ENCODE results near the gene SURF1. TPM values are rescaled to one million over a fixed set of nuclear protein-coding genes. Genes with fewer than 3 reads are reported as not detected.
"Not testable (repeated sequence)": the region's sequence is repeated elsewhere in the genome, so short reads cannot be mapped to it uniquely, and the experiment has no call there.

The SURF1 gene
- total RNA-seq, 1 donor from 2014 or later, result 56.1 TPM

- Mint-ChIP-seq H3K27me3 (ENCODE audit: unreplicated experiment) (peaks cover 6% of the 10 kb centered on the region), H3K4me3 (ENCODE audit: unreplicated experiment) (no peak overlapping the region)
Measured at GRCh38 chr9:133332381-133332730, 23.9 kb downstream of the SURF1 start.

DNA sequence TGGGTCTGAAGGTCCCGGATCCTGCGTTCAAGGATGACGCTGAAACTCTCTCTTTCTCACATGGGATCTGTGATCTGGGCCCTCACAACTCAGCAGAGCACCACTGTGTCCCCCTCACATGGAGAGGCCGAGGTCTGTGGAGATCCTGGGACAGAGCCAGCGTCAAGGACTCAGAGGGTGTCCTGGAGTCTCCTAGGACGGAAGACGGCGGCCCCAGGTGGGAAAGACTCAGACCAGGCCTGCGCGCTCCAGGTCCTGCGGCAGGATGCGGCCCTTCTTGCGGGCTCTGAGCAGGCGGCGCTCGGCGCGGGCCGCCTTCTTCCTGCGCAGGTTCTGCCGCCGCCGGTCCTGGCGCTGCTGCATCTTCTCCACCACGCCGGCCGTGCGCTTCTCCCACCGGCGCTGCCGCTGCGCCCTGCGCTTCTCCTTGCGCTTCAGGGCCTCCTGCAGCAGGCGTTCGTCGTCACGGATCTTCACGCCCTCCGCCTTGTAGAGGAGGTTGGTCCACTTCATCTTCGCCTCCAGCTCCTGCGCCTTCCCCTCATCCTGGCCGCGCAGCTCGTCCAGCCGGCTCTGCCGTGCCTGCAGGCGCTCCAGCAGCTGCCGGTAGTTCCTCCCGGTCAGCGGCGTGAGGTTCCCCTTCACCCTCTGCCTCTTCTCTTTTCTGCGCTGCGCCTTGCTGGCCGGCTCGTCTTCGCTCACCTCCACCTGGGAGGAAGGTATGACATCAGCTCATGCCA lies 24.5 kb downstream of the SURF1 start:
- H3K27ac Mint-ChIP-seq (ENCODE audit: unreplicated experiment), result no peak overlapping the region
- H3K9me3 Mint-ChIP-seq (ENCODE audit: unreplicated experiment), result peaks cover 4% of the 10 kb centered on the region
- peaks cover 4% of the 10 kb centered on the region for H3K36me3 Mint-ChIP-seq (ENCODE audit: unreplicated experiment)
- DNase-seq, result no peak
- peaks cover 6% of the 10 kb centered on the region for H3K27me3 Mint-ChIP-seq (ENCODE audit: unreplicated experiment)
- H3K4me1 Mint-ChIP-seq (ENCODE audit: low read depth, unreplicated experiment), result peaks cover 2% of the 10 kb centered on the region
- TF ChIP-seq CTCF (IDR thresholded peaks at IDR 0.05; ENCODE audit: partially characterized antibody, unreplicated experiment), result no peak
- no peak overlapping the region for H3K4me3 Mint-ChIP-seq (ENCODE audit: unreplicated experiment)

More at GRCh38 chr9:133332381-133332730, 23.9 kb downstream of the SURF1 start:
- H3K36me3 Mint-ChIP-seq (ENCODE audit: unreplicated experiment), result peaks cover 4% of the 10 kb centered on the region
- TF ChIP-seq CTCF (IDR thresholded peaks at IDR 0.05; ENCODE audit: partially characterized antibody, unreplicated experiment), result no peak
- DNase-seq, result no peak
- no peak overlapping the region for H3K27ac Mint-ChIP-seq (ENCODE audit: unreplicated experiment)
- peaks cover 4% of the 10 kb centered on the region for H3K9me3 Mint-ChIP-seq (ENCODE audit: unreplicated experiment)
- peaks cover 2% of the 10 kb centered on the region for H3K4me1 Mint-ChIP-seq (ENCODE audit: low read depth, unreplicated experiment)

DNA sequence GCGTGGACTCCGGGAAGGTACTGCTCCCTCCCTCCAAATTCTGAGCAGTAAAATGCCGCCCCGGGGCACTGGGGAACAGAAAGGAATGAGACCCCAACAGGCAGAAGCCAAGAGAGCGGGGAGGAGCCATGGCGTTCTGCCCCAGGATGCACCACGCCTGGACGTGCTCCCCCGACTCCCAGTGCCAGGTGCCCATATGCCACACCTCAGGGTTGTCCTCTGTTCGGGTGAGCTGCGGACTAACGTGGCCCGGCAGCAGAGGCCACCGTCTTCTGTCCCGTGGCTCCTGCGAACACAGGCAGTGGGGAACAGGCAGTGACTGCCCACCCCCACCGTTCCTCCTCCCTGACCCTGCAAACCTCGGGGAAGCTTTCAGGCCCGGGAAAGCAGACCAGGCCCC lies 25.1 kb downstream of the SURF1 start:
- H3K9me3 Mint-ChIP-seq (ENCODE audit: unreplicated experiment), result peaks cover 4% of the 10 kb centered on the region
- no peak for DNase-seq
- peaks cover 2% of the 10 kb centered on the region for H3K4me1 Mint-ChIP-seq (ENCODE audit: low read depth, unreplicated experiment)
- no peak overlapping the region for H3K4me3 Mint-ChIP-seq (ENCODE audit: unreplicated experiment)
- H3K36me3 Mint-ChIP-seq (ENCODE audit: unreplicated experiment), result peaks cover 4% of the 10 kb centered on the region
- TF ChIP-seq CTCF (IDR thresholded peaks at IDR 0.05; ENCODE audit: partially characterized antibody, unreplicated experiment), result no peak
- no peak overlapping the region for H3K27ac Mint-ChIP-seq (ENCODE audit: unreplicated experiment)
- H3K27me3 Mint-ChIP-seq (ENCODE audit: unreplicated experiment), result peaks cover 6% of the 10 kb centered on the region

DNA sequence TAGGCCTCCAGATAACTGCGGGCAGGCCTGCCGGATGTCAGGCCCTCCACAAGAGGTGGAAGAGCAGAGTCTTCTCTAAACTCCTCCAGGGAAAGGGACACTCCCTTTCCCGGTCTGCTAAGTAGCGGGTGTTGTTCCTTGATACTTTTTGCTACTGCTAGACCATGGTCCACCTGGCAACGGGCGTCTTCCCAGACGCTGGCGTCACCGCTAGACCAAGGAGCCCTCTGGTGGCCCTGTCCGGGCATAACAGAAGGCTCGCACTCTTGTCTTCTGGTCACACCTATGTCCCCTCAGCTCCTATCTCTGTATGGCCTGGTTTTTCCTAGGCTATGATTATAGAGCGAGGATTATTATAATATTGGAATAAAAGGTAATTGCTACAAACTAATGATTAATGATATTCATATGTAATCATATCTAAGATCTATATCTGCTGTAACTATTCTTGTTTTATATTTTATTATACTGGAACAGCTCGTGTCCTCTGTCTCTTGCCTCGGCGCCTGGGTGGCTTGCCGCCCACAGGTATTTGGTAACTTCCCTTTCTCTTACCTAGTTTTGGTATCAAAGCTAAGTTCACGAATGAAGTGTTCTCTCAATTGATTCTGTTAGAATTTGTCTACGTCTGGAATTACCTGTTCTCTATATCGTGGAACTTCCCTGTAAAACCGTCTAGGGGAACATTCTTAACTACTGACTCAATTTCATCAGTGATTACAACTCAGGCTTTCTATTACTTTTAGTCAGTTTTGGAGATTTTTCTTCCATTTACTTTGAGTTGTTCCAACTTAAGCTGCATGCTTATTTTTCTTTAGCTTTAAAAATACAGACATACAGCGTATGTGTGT lies 26.8 kb downstream of the SURF1 start:
- not testable (repeated sequence) for H3K4me3 Mint-ChIP-seq (ENCODE audit: unreplicated experiment); H3K36me3 Mint-ChIP-seq (ENCODE audit: unreplicated experiment); H3K4me1 Mint-ChIP-seq (ENCODE audit: low read depth, unreplicated experiment); H3K9me3 Mint-ChIP-seq (ENCODE audit: unreplicated experiment); H3K27me3 Mint-ChIP-seq (ENCODE audit: unreplicated experiment); H3K27ac Mint-ChIP-seq (ENCODE audit: unreplicated experiment)
- peak; percentile 56 for TF ChIP-seq CTCF (IDR thresholded peaks at IDR 0.05; ENCODE audit: partially characterized antibody, unreplicated experiment)
- peak; percentile 44 for DNase-seq
